HG03457 (cell line): Measurements from ENCODE around the gene SCOC.
"Not testable (repeated sequence)": the region's sequence is repeated elsewhere in the genome, so short reads cannot be mapped to it uniquely, and the experiment has no call there.

ENCODE experiments used
- ATAC-seq: cut with Tn5 transposase; IDR thresholded peaks from one replicate; pipeline ENCODE4 v1.9.1; 2021; ENCODE audit warnings: moderate number of reproducible peaks; ENCODE audit not compliant: unreplicated experiment

SCOC gene

GRCh38 chr4:140359562-140360427 lies 13.7 kb upstream of the SCOC start:
- peak; percentile 86 for ATAC-seq

- no peak for ATAC-seq
Measured at GRCh38 chr4:140361099-140361498, 12.3 kb upstream of the SCOC start.

GRCh38 chr4:140363051-140363450 lies 10.4 kb upstream of the SCOC start:
- no peak for ATAC-seq

GRCh38 chr4:140363558-140363957 lies 9.9 kb upstream of the SCOC start:
- no peak for ATAC-seq

GRCh38 chr4:140367738-140368137 lies 5.7 kb upstream of the SCOC start:
- no peak for ATAC-seq

GRCh38 chr4:140368686-140369085 lies 4.8 kb upstream of the SCOC start:
- no peak for ATAC-seq

- ATAC-seq = peak; percentile 41
Measured at GRCh38 chr4:140372751-140373327, 607 bp upstream of the SCOC start.

- ATAC-seq = no peak
Measured at GRCh38 chr4:140374130-140374477, 658 bp downstream of the SCOC start.

- no peak for ATAC-seq
Measured at GRCh38 chr4:140382732-140383131, 9.3 kb downstream of the SCOC start.

- no peak for ATAC-seq
Measured at GRCh38 chr4:140388015-140388414, 14.6 kb downstream of the SCOC start.

- ATAC-seq = no peak
Measured at GRCh38 chr4:140395668-140396067, 22.2 kb downstream of the SCOC start.

GRCh38 chr4:140400111-140400510 lies 26.7 kb downstream of the SCOC start:
- ATAC-seq = no peak

- ATAC-seq = no peak
Measured at GRCh38 chr4:140406292-140406691, 32.8 kb downstream of the SCOC start.

GRCh38 chr4:140408974-140409373 lies 35.5 kb downstream of the SCOC start:
- no peak for ATAC-seq

- not testable (repeated sequence) for ATAC-seq
Measured at GRCh38 chr4:140413130-140413969, 39.9 kb downstream of the SCOC start.

GRCh38 chr4:140423106-140423505 lies 49.7 kb downstream of the SCOC start:
- ATAC-seq = no peak

GRCh38 chr4:140426610-140427105 lies 53.2 kb downstream of the SCOC start:
- peak; percentile 13 for ATAC-seq

GRCh38 chr4:140427106-140427918 lies 53.9 kb downstream of the SCOC start, which contains the start of gene CLGN:
Gene CLGN (minus strand): TSS chr4:140427648. CDS start chr4:140413078, 14,570 bp downstream.
- ATAC-seq = peak; percentile 57

- no peak for ATAC-seq
Measured at GRCh38 chr4:140427919-140428471, 54.5 kb downstream of the SCOC start.
